Renal cortical epithelial cell (primary cell): ENCODE measurements around the gene SRC. TPM values are rescaled to one million over a fixed set of nuclear protein-coding genes. Genes with fewer than 3 reads are reported as not detected.

ENCODE experiments used
- DNase-seq: peaks from one replicate; pipeline ENCODE4 v3.0.0-alpha.2; 2011; ENCODE audit warnings: low read depth
- total RNA-seq: library from RNA; depleted of rRNA; stranded (reverse); fragments of >200 nt; gene quantifications from 2 replicates; pipeline ENCODE4 v1.2.3, GENCODE V29; 2014

SRC gene
- total RNA-seq, 1 donor from 2014 or later = 58.6 TPM

- DNase-seq = no peak
Measured at GRCh38 chr20:37350649-37351574, 5.0 kb downstream of the SRC start.

DNA sequence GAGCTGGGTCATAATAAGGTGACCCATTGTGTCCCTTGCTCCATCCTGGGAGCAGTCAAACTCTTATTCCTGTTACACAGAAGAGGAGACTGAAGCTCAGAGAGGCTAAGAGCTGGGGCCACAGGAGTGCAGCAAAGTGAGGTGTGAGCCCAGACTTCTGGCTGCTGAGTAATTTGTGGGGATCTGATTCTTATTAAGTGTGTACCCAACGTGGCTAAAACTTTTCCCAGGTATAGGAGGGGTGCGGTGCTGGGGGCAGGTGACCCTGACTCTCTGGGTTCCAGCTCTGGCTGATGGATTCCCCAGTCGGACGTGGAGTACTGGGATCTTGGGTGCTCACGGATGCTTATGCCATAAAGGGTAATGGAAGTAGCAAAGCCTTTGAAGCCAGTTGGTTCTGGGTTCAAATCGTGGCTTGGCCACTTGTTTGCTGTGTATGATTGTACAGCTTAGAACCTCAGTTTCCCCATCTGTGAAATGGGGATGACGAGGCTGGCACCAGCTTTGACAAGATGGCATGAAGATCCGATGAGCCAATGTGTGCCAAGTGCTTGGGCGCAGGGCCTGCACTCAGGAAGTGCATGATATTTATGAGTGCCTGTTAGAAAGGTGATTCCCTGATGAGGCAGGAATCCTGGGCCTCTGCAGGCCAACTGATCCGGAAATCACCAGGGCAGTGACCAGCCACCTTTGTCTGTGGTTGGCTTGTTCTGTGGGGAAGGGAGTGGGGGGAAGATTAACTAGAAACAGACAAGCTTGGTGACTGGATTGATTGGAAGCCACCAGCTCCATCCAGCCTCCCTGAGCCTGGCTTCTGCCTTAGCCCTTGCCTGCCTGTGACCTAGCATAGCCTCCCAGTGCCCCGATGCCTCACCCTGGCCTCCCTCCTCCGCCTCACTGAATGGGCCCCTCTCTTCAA is 6.0 kb downstream of the SRC start:
- DNase-seq = peak; percentile 66

DNA sequence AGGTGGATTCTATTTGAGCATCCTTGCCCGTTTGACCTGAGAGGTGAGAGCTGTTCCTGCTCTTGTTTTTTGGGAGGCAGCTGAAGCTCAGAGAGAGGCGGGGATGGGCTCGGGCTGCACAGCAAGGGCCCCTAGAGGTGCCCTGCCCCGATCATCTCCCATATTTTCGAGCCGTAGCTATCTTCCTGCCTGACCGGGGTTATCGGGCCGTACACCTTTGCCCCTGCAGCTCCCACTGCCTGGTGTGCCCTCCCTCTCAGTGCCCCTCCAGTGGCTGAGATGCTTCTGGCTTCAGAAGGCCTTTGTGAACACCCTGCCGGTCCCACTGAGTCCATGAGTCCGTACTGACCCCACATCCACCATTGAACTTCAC is 6.7 kb downstream of the SRC start:
- DNase-seq = no peak

DNA sequence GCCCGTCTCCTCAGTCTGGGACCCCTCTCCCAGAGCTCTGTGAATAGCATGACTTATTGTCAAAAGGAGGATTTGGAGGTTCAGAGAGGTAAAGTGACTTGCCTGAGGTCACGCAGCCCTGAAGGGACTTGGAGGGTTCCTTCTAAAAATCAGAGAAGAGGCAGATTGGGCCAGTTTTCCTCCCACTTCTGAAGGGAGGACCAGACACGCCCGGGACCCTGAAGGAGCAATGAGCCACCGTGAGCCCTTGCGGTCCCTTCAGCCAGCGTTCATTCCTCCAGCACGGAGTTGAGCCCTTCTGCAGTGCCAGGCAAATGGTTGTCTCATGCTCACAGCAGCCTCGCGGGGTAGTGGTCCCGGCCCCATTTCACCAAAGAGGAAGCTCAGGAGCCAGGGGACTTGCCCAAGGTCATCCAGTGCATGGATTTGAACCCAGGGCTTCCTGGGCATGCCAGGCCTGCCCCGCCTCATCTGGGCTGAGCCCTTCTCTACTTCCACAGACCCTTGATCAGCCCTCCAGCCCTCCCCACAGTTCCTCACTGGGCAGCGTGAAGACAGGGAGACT is 7.4 kb downstream of the SRC start:
- no peak for DNase-seq

DNA sequence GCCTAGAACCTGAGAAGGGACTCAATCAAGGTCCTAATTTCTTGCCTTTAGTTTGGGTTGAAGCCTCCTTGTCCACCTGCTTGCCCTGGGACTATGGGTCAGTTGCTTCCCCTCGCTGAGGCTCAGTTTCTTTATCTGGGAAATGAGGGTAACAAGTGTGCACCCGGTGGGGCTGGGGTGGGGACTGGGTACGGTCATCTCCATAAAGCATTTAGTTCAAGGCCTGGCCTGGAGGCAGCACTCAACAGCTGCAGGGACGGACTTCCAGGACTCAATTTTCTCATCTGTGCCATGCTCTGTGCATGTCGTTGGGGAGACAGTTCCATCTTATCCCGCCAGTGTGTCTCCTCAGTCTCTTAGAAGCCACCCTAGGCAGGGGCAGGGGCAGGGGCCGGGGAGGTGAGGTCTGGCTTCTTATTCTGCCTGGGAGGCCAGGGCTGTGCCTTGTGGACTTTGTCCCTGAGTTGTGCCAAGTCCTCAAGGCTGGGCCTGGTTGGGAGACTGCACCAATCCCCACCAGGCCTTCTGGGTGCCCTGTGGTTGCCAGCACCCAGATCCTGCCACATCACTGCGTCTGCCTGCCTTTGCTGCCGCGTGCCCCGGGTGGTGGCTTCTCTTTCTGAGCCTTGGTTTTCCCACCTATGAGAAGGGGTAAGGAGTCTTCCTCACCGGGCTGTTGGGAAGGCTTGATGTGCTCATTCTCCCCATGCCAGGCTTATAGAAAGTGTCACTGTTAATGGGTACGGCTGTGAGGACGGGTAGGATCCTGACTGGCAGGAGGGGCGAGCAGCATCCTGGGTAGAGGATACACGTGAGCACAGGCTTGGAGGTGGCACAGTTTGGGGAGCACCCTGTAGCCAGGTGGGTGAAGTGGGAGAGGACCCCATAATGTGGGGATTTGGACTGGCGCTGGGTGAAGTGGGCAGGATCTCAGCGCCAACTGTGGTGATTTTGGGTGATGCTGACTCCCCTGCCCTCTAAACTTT is 8.6 kb downstream of the SRC start:
- no peak for DNase-seq

GRCh38 chr20:37355252-37356180 is 9.6 kb downstream of the SRC start:
- DNase-seq = no peak

- no peak for DNase-seq
Measured at GRCh38 chr20:37356387-37356786, 10.4 kb downstream of the SRC start.

GRCh38 chr20:37356961-37357371 is 11.0 kb downstream of the SRC start:
- DNase-seq = no peak

DNA sequence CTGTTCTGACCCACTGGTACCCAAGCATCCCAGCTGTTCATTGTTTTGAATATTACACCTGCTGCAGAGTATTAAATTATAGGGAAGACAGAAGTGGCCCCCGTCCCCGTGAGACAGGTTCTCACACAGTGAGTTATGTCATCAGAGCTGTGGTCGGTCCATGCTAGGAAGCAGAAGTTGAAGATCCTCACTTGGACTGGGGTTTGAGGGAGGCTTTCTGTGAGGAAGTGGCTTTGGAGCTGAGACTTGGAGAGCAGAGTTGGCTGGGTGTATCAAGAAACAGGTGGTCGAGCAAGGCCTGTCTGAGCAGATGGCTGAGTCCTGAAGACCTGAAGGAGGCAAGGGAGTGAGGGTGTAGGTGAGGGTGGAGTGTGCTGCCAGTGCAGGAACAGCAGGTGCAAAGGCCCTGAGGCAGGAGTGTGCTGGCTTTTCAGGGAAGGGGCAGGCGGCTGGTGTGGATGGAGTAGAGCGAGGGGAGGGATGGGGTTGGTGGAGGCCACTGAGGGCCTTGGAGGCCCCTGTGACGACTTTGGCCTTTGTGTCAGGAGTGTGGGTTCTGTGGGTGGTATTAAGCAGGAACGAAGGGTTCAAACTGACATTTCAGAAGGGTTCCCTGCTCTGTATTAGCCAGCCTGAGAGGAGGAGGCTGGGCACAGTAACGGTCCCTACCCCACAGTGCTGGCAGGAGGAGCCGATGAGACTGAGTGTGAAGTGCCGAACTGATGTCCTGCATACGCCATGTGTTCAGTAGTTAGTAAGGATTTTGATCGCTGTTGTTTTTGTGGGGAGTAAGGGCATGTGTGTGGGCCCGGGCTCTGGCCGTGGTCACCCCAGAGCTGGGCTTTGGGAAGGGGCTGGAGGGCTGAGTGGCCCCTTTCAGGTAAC is 11.8 kb downstream of the SRC start:
- no peak for DNase-seq

- DNase-seq = no peak
Measured at GRCh38 chr20:37358366-37359150, 12.6 kb downstream of the SRC start.

- DNase-seq = no peak
Measured at GRCh38 chr20:37359331-37359730, 13.4 kb downstream of the SRC start.

DNA sequence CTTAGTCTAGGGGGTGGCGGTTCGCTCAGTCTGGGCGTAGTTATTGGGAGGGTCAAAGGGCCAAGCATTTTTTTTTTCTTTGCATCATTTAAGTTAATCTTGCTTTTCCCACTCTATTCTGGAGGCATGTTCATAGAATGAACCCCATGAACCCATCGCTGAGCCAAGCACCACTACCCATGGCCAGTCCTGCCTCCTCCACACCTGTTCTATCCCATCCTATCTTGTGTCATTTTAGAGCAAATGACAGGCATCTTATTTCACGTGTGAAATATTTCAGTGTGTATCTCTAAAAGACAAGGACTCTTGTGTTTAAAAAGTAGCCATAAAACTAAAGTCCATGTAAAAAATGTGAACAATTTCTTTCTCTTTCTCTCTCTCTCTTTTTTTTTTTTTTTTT is 13.9 kb downstream of the SRC start:
- DNase-seq = no peak

- no peak for DNase-seq
Measured at GRCh38 chr20:37360391-37361115, 14.6 kb downstream of the SRC start.

DNA sequence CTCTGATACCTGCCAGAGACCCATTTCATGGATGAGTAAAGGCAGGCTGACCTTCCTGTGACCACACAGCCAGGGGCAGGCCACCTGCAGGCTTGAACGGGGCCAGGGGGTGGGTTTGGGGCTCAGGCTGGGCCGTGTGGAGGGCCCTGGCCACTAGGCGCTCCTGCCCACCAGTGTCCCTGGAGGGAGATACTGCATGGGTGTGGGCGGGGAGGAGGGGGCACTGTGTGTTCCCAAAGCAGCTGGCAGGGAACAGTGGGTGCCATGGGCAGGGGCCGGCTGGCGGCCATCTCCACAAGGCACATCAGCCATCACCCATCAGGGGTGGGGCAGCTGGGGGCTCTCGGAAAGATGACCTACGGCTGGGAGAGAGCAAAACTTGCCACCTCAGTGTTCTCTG is 15.4 kb downstream of the SRC start:
- DNase-seq = no peak

GRCh38 chr20:37362231-37362792 is 16.4 kb downstream of the SRC start:
- DNase-seq = no peak

GRCh38 chr20:37362821-37363220 is 16.9 kb downstream of the SRC start:
- no peak for DNase-seq
